GM12878 (cell line): ENCODE results near the gene PCLAF. TPM values are rescaled to one million over a fixed set of nuclear protein-coding genes. Genes with fewer than 3 reads are reported as not detected.

Experiments
- CHD2 ChIP-seq: IDR thresholded peaks from 2 replicates; pipeline ENCODE4 v1.6.1; 2011; ENCODE audit warnings: low read depth, low read length, improper control_type of control experiment, borderline replicate concordance
- MTA2 ChIP-seq: fragments of 450-650 bp; IDR thresholded peaks from 2 replicates; pipeline ENCODE4 v1.6.1; 2016; ENCODE audit warnings: low read depth, mild to moderate bottlenecking, moderate library complexity
- PML ChIP-seq: IDR thresholded peaks from 2 replicates; pipeline ENCODE4 v1.6.1; 2012; ENCODE audit warnings: low read length, inconsistent platforms
- SPI1 ChIP-seq: IDR thresholded peaks from 2 replicates; pipeline ENCODE4 v1.6.1; 2011; ENCODE audit warnings: low read depth, mild to moderate bottlenecking, low read length, moderate library complexity, borderline replicate concordance; ENCODE audit not compliant: insufficient read depth
- STAT3 ChIP-seq: IDR thresholded peaks from 2 replicates; pipeline ENCODE4 v1.6.1; 2011; ENCODE audit warnings: low read depth, low read length, improper control_type of control experiment
- SUZ12 ChIP-seq: fragments of 200-600 bp; sonication (generic); IDR thresholded peaks from one replicate; pipeline ENCODE4 v1.6.1; 2018; ENCODE audit warnings: antibody characterized with exemption, mild to moderate bottlenecking; ENCODE audit not compliant: unreplicated experiment
- TCF12 ChIP-seq: IDR thresholded peaks from 2 replicates; pipeline ENCODE4 v1.6.1; 2011; ENCODE audit warnings: low read depth, mild to moderate bottlenecking, low read length
- polyA plus RNA-seq, 11 experiments: library from polyadenylated mRNA; depleted of rRNA in 4 of 11; unstranded in 6 of 11; stranded (reverse) in 5 of 11; fragments of >200 nt; fragmentation: Nextera tagmentation in 4 of 11; fragmentation: Illumina TruSeq in 1 of 11; extraction: Ambion mirVana in 4 of 11; extraction: Trizol in 1 of 11; gene quantifications; 1 replicate in 1 of 11; 2 replicates in 10 of 11; pipeline versions ENCODE4 v1.2.1 to v1.2.3, GENCODE V29; 2011 to 2016; ENCODE audit warnings: inconsistent platforms in 2 of 11, missing spikeins in 2 of 11, low read depth in 1 of 11
- small RNA-seq: library from RNA; depleted of rRNA; stranded (forward); fragments of <200 nt; gene quantifications from one replicate; pipeline ENCODE3, GENCODE V24; 2014
- total RNA-seq, 4 experiments: library from RNA; depleted of rRNA in 3 of 4; stranded (reverse); fragments of >200 nt in 3 of 4; fragmentation: Illumina TruSeq in 1 of 4; extraction: Trizol in 1 of 4; gene quantifications; 2 replicates each; pipeline versions ENCODE4 v1.2.1 to v1.2.3, GENCODE V29; 2013 to 2021

Gene PCLAF
- total and polyA plus RNA-seq, 10 of the 15 experiments (the other 5 are each of a cell fraction or from before 2014, with no cell fraction given), result 79.0 to 627 (median 343) TPM

- no peak for TF ChIP-seq CHD2
- no peak for TF ChIP-seq PML
- no peak for TF ChIP-seq SPI1
- TF ChIP-seq MTA2, result no peak
- TF ChIP-seq STAT3, result no peak
- TF ChIP-seq TCF12, result no peak
- no peak for TF ChIP-seq SUZ12
These were observed 66.8 kb downstream of the PCLAF start (continued) for GRCh38 chr15:64314456-64314855.

Small RNA genes within 50 kb of the gene (small RNA-seq; reads per million reads assigned to genes)
- gene RF00554, result not detected

Other genes starting within 250 kb of the PCLAF start
- gene SNX22, start 229.7 kb downstream of the PCLAF start, total RNA-seq (2014; rRNA removed), result 23.2 and 25.7 TPM in 2 replicates
- 11.1 and 12.2 TPM in 2 replicates for gene SNX22, start 229.7 kb downstream of the PCLAF start, total RNA-seq (2014; rRNA removed; fragmentation: Illumina TruSeq; extraction: Trizol)
- gene SNX22, start 229.7 kb downstream of the PCLAF start, total RNA-seq (2021), result 23.2 and 26.1 TPM in 2 replicates
- gene SNX22, start 229.7 kb downstream of the PCLAF start, polyA plus RNA-seq (2011; rRNA removed), result 3.2 and 4.4 TPM in 2 replicates
- gene SNX22, start 229.7 kb downstream of the PCLAF start, polyA plus RNA-seq (2014; fragmentation: Illumina TruSeq; extraction: Trizol), result 6.6 and 10.4 TPM in 2 replicates
- gene SNX22, start 229.7 kb downstream of the PCLAF start, polyA plus RNA-seq (2014; fragmentation: Nextera tagmentation; extraction: Ambion mirVana), result 1 to 10 TPM; 6.3 to 6.8 TPM
- 26.1 and 29.0 TPM in 2 replicates for gene SNX22, start 229.7 kb downstream of the PCLAF start, polyA plus RNA-seq (2014; rRNA removed)
- gene SNX22, start 229.7 kb downstream of the PCLAF start, polyA plus RNA-seq (2016; fragmentation: Nextera tagmentation; extraction: Ambion mirVana), result 1 to 10 TPM; 6.4 to 6.9 TPM
- 336 and 349 TPM in 2 replicates for gene PPIB, start 218.4 kb downstream of the PCLAF start, total RNA-seq (2014; rRNA removed)
- gene PPIB, start 218.4 kb downstream of the PCLAF start, total RNA-seq (2014; rRNA removed; fragmentation: Illumina TruSeq; extraction: Trizol), result 401 and 446 TPM in 2 replicates
- 404 and 424 TPM in 2 replicates for gene PPIB, start 218.4 kb downstream of the PCLAF start, total RNA-seq (2021)
- gene PPIB, start 218.4 kb downstream of the PCLAF start, polyA plus RNA-seq (2011; rRNA removed), result 281 and 344 TPM in 2 replicates
- 284 and 570 TPM in 2 replicates for gene PPIB, start 218.4 kb downstream of the PCLAF start, polyA plus RNA-seq (2014; fragmentation: Illumina TruSeq; extraction: Trizol)
- 100 to 1,000 TPM; 831 to 858 TPM for gene PPIB, start 218.4 kb downstream of the PCLAF start, polyA plus RNA-seq (2014; fragmentation: Nextera tagmentation; extraction: Ambion mirVana)
- gene PPIB, start 218.4 kb downstream of the PCLAF start, polyA plus RNA-seq (2014; rRNA removed), result 393 and 399 TPM in 2 replicates
- gene PPIB, start 218.4 kb downstream of the PCLAF start, polyA plus RNA-seq (2016; fragmentation: Nextera tagmentation; extraction: Ambion mirVana), result 100 to 1,000 TPM; 915 to 936 TPM
- gene CSNK1G1, start 25.3 kb downstream of the PCLAF start, total RNA-seq (2014; rRNA removed), result 10.8 and 11.2 TPM in 2 replicates
- 18.0 and 18.2 TPM in 2 replicates for gene CSNK1G1, start 25.3 kb downstream of the PCLAF start, total RNA-seq (2014; rRNA removed; fragmentation: Illumina TruSeq; extraction: Trizol)
- 15.1 and 16.7 TPM in 2 replicates for gene CSNK1G1, start 25.3 kb downstream of the PCLAF start, total RNA-seq (2021)
- gene CSNK1G1, start 25.3 kb downstream of the PCLAF start, polyA plus RNA-seq (2011; rRNA removed), result 23.4 and 28.9 TPM in 2 replicates
- 13.9 and 14.0 TPM in 2 replicates for gene CSNK1G1, start 25.3 kb downstream of the PCLAF start, polyA plus RNA-seq (2014; fragmentation: Illumina TruSeq; extraction: Trizol)
- gene CSNK1G1, start 25.3 kb downstream of the PCLAF start, polyA plus RNA-seq (2014; fragmentation: Nextera tagmentation; extraction: Ambion mirVana), result 1 to 10 TPM; 6.1 to 6.2 TPM
- 8.0 and 8.5 TPM in 2 replicates for gene CSNK1G1, start 25.3 kb downstream of the PCLAF start, polyA plus RNA-seq (2014; rRNA removed)
- 10 to 100 TPM; 19.8 to 21.2 TPM for gene CSNK1G1, start 25.3 kb downstream of the PCLAF start, polyA plus RNA-seq (2016; fragmentation: Nextera tagmentation; extraction: Ambion mirVana)
- gene TRIP4, start 6.4 kb upstream of the PCLAF start, total RNA-seq (2014; rRNA removed), result 5.9 and 6.4 TPM in 2 replicates
- gene TRIP4, start 6.4 kb upstream of the PCLAF start, total RNA-seq (2014; rRNA removed; fragmentation: Illumina TruSeq; extraction: Trizol), result 11.8 and 12.4 TPM in 2 replicates
- 17.0 and 19.1 TPM in 2 replicates for gene TRIP4, start 6.4 kb upstream of the PCLAF start, total RNA-seq (2021)
- 20.0 and 28.2 TPM in 2 replicates for gene TRIP4, start 6.4 kb upstream of the PCLAF start, polyA plus RNA-seq (2011; rRNA removed)
- 22.7 and 26.0 TPM in 2 replicates for gene TRIP4, start 6.4 kb upstream of the PCLAF start, polyA plus RNA-seq (2014; fragmentation: Illumina TruSeq; extraction: Trizol)
- gene TRIP4, start 6.4 kb upstream of the PCLAF start, polyA plus RNA-seq (2014; fragmentation: Nextera tagmentation; extraction: Ambion mirVana), result 10 to 100 TPM; 20.0 to 23.8 TPM
- 12.0 and 15.2 TPM in 2 replicates for gene TRIP4, start 6.4 kb upstream of the PCLAF start, polyA plus RNA-seq (2014; rRNA removed)
- 10 to 100 TPM; 24.1 to 24.5 TPM for gene TRIP4, start 6.4 kb upstream of the PCLAF start, polyA plus RNA-seq (2016; fragmentation: Nextera tagmentation; extraction: Ambion mirVana)
- gene ZNF609, start 79.1 kb upstream of the PCLAF start, total RNA-seq (2014; rRNA removed), result 13.4 and 14.1 TPM in 2 replicates
- 15.5 and 16.2 TPM in 2 replicates for gene ZNF609, start 79.1 kb upstream of the PCLAF start, total RNA-seq (2014; rRNA removed; fragmentation: Illumina TruSeq; extraction: Trizol)
- gene ZNF609, start 79.1 kb upstream of the PCLAF start, total RNA-seq (2021), result 34.1 and 35.3 TPM in 2 replicates
- 19.0 and 30.8 TPM in 2 replicates for gene ZNF609, start 79.1 kb upstream of the PCLAF start, polyA plus RNA-seq (2011; rRNA removed)
- 20.5 and 22.6 TPM in 2 replicates for gene ZNF609, start 79.1 kb upstream of the PCLAF start, polyA plus RNA-seq (2014; fragmentation: Illumina TruSeq; extraction: Trizol)
- gene ZNF609, start 79.1 kb upstream of the PCLAF start, polyA plus RNA-seq (2014; fragmentation: Nextera tagmentation; extraction: Ambion mirVana), result 1 to 10 TPM; 5.1 to 7.4 TPM
- 13.1 and 15.4 TPM in 2 replicates for gene ZNF609, start 79.1 kb upstream of the PCLAF start, polyA plus RNA-seq (2014; rRNA removed)
- gene ZNF609, start 79.1 kb upstream of the PCLAF start, polyA plus RNA-seq (2016; fragmentation: Nextera tagmentation; extraction: Ambion mirVana), result 1 to 10 TPM; 7.0 to 7.7 TPM